ENCODE measurements around the gene ZNF516.

- TF ChIP-seq TAF1 (IDR thresholded peaks at IDR 0.05; ENCODE audit: borderline replicate concordance, insufficient read depth, low read length): no peak
- TF ChIP-seq POLR2AphosphoS5 (IDR thresholded peaks at IDR 0.05; ENCODE audit: low read depth, low read length): no peak
- no peak for TF ChIP-seq REST (IDR thresholded peaks at IDR 0.05; ENCODE audit: insufficient read depth in 1 of 2, low read depth in 2 of 2, low read length in 2 of 2)
- no peak for TF ChIP-seq SIN3A (IDR thresholded peaks at IDR 0.05; ENCODE audit: borderline replicate concordance, insufficient read depth, low read length)
These were observed 50.5 kb downstream of the ZNF516 start for GRCh38 chr18:76444446-76445105.
